Endometrial microvascular endothelial cells (primary cell): ENCODE measurements around the gene TROAP. TPM values are rescaled to one million over a fixed set of nuclear protein-coding genes. Genes with fewer than 3 reads are reported as not detected.
"Not testable (repeated sequence)": the region's sequence is repeated elsewhere in the genome, so short reads cannot be mapped to it uniquely, and the experiment has no call there.

Experiments
- in situ Hi-C: cut with HindIII; loops from 2 replicates; pipeline ENCODE4 v1.10.0; 2017; ENCODE audit warnings: low sequenced_read_pairs, low pct_unique_long_range_greater_than_20kb; ENCODE audit errors: inconsistent ontology term
- total RNA-seq: library from RNA; depleted of rRNA; stranded (reverse); fragments of >200 nt; gene quantifications from one replicate; pipeline ENCODE4 v1.2.3, GENCODE V29; 2015; ENCODE audit errors: inconsistent ontology term

TROAP gene
- total RNA-seq, 1 donor from 2014 or later, result 32.7 TPM

GRCh38 chr12:49358483-49359141 lies 35.6 kb downstream of the TROAP start:
- in situ Hi-C loops, result no loop called here

GRCh38 chr12:49359671-49360070 lies 36.6 kb downstream of the TROAP start:
- in situ Hi-C loops, result no loop called here

GRCh38 chr12:49362077-49362476 lies 39.0 kb downstream of the TROAP start:
- in situ Hi-C loops, result no loop called here

GRCh38 chr12:49364989-49365388 lies 41.9 kb downstream of the TROAP start:
- in situ Hi-C loops, result loop anchor here (5.0 kb wide), 1 partner anchor 147 kb away; no protein-coding TSS in a partner anchor

- in situ Hi-C loops, result loop anchor here (5.0 kb wide), 1 partner anchor 147 kb away; no protein-coding TSS in a partner anchor
Measured at GRCh38 chr12:49365542-49365941, 42.5 kb downstream of the TROAP start.

GRCh38 chr12:49366096-49366651 lies 43.1 kb downstream of the TROAP start:
- in situ Hi-C loops, result loop anchor here (5.0 kb wide), 1 partner anchor 146 kb away; no protein-coding TSS in a partner anchor

GRCh38 chr12:49366652-49367380 lies 43.8 kb downstream of the TROAP start:
- in situ Hi-C loops, result loop anchor here (5.0 kb wide), 1 partner anchor 145 kb away; no protein-coding TSS in a partner anchor

GRCh38 chr12:49367381-49368239 lies 44.6 kb downstream of the TROAP start, which contains the start of gene SPATS2:
Gene SPATS2, plus strand, starts transcription at chr12:49367462. Its CDS starts 93,551 bp downstream, at chr12:49461013.
- in situ Hi-C loops, result loop anchor here (5.0 kb wide), 1 partner anchor 145 kb away; no protein-coding TSS in a partner anchor

GRCh38 chr12:49368240-49368600 lies 45.2 kb downstream of the TROAP start:
- in situ Hi-C loops, result loop anchor here (5.0 kb wide), 1 partner anchor 144 kb away; no protein-coding TSS in a partner anchor

- in situ Hi-C loops, result loop anchor here (5.0 kb wide), 1 partner anchor 143 kb away; no protein-coding TSS in a partner anchor
Measured at GRCh38 chr12:49369411-49370145, 46.5 kb downstream of the TROAP start.

- in situ Hi-C loops, result no loop called here
Measured at GRCh38 chr12:49370539-49370938, 47.5 kb downstream of the TROAP start.

- in situ Hi-C loops, result no loop called here
Measured at GRCh38 chr12:49375406-49375805, 52.4 kb downstream of the TROAP start.

GRCh38 chr12:49377386-49377785 lies 54.3 kb downstream of the TROAP start:
- in situ Hi-C loops, result no loop called here

- in situ Hi-C loops, result not testable (repeated sequence)
Measured at GRCh38 chr12:49380184-49380583, 57.1 kb downstream of the TROAP start.
